Measurements from ENCODE around the gene TRPC3.
A peak's percentile ranks its signal among the peaks of the same experiment; 100 is the strongest.
"Not testable (repeated sequence)": the region's sequence is repeated elsewhere in the genome, so short reads cannot be mapped to it uniquely, and the experiment has no call there.

The TRPC3 gene

DNA sequence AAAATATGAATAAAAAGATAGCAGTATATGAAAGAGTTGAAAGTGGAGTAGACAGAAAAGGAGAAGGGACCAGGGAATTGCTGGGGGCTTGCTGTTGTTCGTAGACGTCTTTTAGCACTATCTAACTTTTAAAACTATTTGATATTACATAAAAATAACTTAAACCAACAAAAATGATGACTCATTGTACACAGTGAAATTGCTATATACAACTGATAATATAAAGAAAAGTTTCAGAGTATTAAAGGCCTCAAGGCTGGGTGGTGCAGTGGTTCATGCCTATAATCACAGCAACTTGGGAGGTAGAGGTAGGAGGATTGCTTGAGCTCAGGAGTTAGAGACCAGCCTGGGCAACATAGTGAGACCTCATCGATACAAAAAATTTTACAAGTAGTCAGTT, 5.2 kb downstream of the TRPC3 start:
- no peak for DNase-seq (ENCODE audit: low read depth in 2 of 2)

- no peak for DNase-seq (ENCODE audit: low read depth in 2 of 2)
These were observed 7.9 kb downstream of the TRPC3 start for GRCh38 chr4:121943941-121944340.

- DNase-seq (ENCODE audit: low read depth in 2 of 2): no peak
These were observed 12.2 kb downstream of the TRPC3 start for GRCh38 chr4:121939690-121940089.

DNA sequence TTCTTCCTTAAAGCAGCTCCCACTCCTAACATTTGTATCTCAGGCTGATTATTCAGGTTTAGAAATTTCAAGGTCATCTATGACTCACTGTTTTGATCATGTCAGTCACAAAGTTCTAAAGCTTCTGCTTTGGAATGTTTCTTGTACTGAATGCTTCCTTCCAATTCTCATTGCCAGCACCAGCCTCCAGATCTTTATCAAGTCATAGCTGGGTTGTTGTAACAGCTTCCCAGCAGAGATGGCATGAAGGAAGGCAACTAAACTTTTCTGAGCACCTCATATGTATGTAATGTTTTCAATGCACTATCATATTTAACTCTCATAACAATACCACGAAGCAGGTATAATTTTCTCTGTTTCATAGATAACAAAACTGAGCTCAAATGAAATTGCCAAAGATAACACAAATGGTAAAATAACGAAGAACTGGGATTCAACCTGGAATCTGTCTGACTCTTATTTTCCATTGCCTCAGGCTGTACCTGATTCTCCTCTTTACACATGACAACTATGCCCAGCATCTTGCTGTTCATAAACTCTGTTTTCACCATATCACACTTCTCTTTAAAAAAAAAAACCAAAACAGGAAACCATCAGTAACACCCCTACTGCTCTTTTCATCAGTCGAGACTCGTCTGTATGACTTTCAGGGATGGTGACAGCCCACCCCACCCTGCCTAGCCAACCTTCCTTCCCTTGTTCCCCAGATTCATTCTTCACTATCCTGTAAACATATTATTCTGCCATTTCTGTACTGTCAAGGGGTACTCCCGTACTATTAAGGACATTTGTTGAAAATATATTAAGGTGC, 13.4 kb downstream of the TRPC3 start:
- no peak for DNase-seq (ENCODE audit: low read depth in 2 of 2)

GRCh38 chr4:121936101-121936500, 15.8 kb downstream of the TRPC3 start:
- DNase-seq (ENCODE audit: low read depth in 2 of 2): no peak

GRCh38 chr4:121934635-121935034, 17.2 kb downstream of the TRPC3 start:
- no peak for DNase-seq (ENCODE audit: low read depth in 2 of 2)

DNA sequence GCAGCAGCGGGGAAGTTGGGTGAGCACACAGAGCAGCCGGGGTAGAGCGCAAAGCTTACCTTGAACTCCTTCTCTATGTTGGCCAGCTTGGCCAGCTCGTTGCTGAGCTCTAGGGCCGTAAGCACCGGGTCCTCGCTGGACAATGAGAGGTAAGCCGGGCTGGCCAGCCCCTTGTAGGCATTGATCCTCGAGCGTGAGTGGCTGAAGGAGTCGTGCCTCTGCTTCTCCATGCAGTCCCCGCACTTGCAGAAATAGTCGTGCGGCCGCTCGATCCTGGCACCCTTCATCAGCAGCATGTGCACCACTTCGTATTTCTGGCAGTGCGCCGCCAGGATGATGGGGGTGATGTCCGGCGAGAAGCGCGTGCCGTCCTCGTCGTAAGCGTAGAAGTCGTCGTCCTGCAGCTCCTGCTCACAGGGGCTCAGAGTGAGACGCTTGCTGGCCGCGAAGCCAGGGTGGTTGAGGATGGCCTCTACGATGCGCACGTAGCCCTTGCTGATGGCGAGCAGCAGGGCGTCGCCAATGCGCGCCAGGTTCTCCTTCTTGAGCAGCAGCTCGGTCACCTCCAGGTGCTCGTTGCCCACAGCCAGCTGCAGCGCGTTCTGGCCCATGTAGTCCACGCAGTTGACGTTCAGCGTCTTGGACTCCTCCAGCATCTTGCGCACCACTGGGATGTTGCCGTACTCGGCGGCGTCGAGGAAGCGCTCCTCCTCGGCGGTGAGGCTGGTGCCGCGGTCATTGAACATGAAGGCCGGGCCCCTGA, 19.5 kb downstream of the TRPC3 start:
- no peak for DNase-seq (ENCODE audit: low read depth in 2 of 2)

DNA sequence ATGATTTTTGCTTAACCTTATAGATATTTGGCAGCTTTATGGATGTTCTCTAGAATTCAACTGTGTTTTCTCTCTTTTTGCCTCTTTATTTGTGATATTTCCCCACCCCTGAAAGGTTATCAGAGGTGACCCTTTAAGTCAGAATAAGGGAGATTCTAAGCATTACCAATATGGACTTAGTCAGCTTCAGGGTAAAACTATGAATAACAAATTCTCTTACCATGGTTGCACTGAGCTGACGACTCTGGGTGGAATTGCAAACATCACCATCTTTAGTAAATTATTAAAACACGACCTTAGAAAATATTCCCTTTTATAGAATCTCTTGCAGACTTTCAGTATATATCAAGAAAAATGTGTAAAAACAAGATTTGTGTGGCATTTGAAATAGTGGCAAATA, 21.6 kb downstream of the TRPC3 start:
- no peak for DNase-seq (ENCODE audit: low read depth in 2 of 2)

DNA sequence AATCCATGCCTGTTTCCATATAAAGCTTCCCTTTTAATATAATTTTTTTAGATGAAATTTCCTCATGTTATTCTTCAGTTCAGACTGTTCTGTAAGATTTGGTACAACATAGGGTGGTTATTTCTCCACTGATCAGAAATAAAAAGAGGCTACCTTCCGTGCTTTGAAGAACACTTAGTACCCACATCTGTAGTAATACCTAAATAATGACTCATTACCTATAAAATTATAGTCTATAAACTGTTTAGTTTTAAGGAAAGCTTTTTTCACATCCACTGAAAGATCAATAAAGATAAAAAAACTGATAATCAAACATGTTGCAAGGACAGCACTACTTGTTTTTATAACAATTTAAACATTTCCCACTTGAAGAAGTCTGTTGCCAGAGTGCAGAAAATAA, 23.9 kb downstream of the TRPC3 start:
- no peak for DNase-seq (ENCODE audit: low read depth in 2 of 2)

GRCh38 chr4:121926490-121926889, 25.4 kb downstream of the TRPC3 start:
- not testable (repeated sequence) for DNase-seq (ENCODE audit: low read depth in 2 of 2)

DNA sequence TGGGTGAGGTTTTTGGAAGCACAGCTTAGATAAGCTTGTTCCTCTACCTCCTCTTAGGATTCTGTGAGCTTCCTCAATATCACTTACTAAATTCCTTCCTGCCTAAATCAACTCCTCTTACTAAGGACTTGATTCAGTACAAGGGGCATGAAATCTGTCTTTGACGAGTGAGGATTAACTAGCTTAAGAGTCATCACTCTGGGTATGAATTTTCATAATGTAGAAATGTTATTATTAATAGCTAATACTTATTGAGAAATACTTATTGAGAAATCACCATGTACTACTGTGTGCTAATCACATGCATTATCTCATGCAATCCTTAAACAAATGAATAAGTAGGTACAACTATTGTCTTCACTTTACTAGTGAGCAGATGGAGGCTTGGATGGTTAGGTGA, 28.6 kb downstream of the TRPC3 start:
- DNase-seq (ENCODE audit: low read depth in 2 of 2): no peak

- no peak for DNase-seq (ENCODE audit: low read depth in 2 of 2)
These were observed 38.2 kb downstream of the TRPC3 start for GRCh38 chr4:121913667-121914066.

DNA sequence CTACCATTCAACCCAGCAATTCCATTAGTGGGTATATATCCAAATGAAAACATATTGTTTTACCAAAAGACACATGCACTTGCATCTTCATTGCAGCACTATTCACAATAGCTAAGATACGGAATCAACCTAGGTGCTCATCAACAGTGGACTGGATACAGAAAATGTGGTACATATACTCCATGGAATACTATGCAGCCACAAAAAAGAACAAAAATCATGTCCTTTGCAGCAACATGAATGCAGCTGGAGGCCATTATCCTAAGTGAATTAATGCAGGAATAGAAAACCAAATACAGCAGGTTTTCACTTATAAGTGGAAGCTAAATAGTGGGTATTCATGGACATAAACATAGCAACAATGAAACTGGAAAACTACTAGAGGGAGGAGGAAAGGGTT, 43.5 kb downstream of the TRPC3 start:
- DNase-seq (ENCODE audit: low read depth in 2 of 2): no peak

GRCh38 chr4:121900132-121900983, 51.5 kb downstream of the TRPC3 start:
- peak; percentile 2 to 10 for DNase-seq (ENCODE audit: low read depth in 2 of 2)

GRCh38 chr4:121898150-121898549, 53.7 kb downstream of the TRPC3 start:
- DNase-seq (ENCODE audit: low read depth in 2 of 2): peak in 1 of 2 donors; percentile 0

GRCh38 chr4:121888134-121888533, 63.7 kb downstream of the TRPC3 start:
- no peak for DNase-seq (ENCODE audit: low read depth in 2 of 2)

DNA sequence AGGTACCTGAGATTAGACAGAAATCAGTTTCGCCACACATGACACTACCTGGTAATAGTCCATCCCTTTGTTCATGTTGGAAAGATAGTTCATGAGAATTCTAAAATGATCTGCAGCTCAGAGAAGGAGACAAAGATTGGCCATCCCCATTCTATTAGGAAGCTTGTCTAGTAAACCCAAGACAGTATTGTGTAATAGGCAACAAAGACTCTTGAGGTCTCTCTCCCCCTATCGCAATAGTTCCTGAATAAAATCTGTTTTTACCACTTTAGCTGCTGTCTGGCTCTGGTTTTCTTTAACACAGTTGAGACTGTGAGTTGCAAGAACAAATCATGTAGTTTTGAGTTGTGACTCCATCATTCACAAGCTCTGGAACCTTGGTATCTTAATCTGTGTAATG, 66.7 kb downstream of the TRPC3 start:
- DNase-seq (ENCODE audit: low read depth in 2 of 2): no peak

GRCh38 chr4:121881158-121881557, 70.7 kb downstream of the TRPC3 start:
- no peak for DNase-seq (ENCODE audit: low read depth in 2 of 2)

- no peak for DNase-seq (ENCODE audit: low read depth in 2 of 2)
These were observed 72.7 kb downstream of the TRPC3 start for GRCh38 chr4:121879135-121879534.

GRCh38 chr4:121877041-121877773, 74.7 kb downstream of the TRPC3 start:
- DNase-seq (ENCODE audit: low read depth in 2 of 2): no peak

GRCh38 chr4:121876070-121876469, 75.8 kb downstream of the TRPC3 start:
- DNase-seq (ENCODE audit: low read depth in 2 of 2): no peak

GRCh38 chr4:121875652-121876051, 76.2 kb downstream of the TRPC3 start:
- DNase-seq (ENCODE audit: low read depth in 2 of 2): no peak
